Measurements from ENCODE around the gene CPOX. TPM values are rescaled to one million over a fixed set of nuclear protein-coding genes. Genes with fewer than 3 reads are reported as not detected.

CPOX gene
- total and polyA plus RNA-seq, 2 of the 8 experiments (the other 6 are each of a cell fraction or from before 2014, with no cell fraction given): 17.4 to 27.0 TPM

- no peak for TF ChIP-seq BACH1 (IDR thresholded peaks at IDR 0.05; ENCODE audit: low read length)
Measured at GRCh38 chr3:98541695-98542094, 51.7 kb downstream of the CPOX start (continued).
